Ascending aorta (tissue), 2 donors: ENCODE data around the gene CLMN. TPM values are rescaled to one million over a fixed set of nuclear protein-coding genes. Genes with fewer than 3 reads are reported as not detected.

Experiments
- DNase-seq, 2 donors: peaks; one replicate each; pipeline ENCODE4 v3.0.0-alpha.2; 2019; ENCODE audit warnings: low spot score in 2 of 2
- H3K27ac ChIP-seq, 2 donors: fragments of 200-600 bp; sonication (generic); one replicate each; pipeline ENCODE4 v1.5.1; 2016 to 2017; ENCODE audit warnings: mild to moderate bottlenecking in 1 of 2
- H3K27me3 ChIP-seq: fragments of 200-600 bp; sonication (generic); one replicate; pipeline ENCODE4 v1.5.1; 2017
- H3K36me3 ChIP-seq, 2 donors: fragments of 200-600 bp; sonication (generic); one replicate each; pipeline ENCODE4 v1.5.1; 2016
- H3K4me1 ChIP-seq, 2 donors: fragments of 200-600 bp; sonication (generic); one replicate each; pipeline ENCODE4 v1.5.1; 2016 to 2017; ENCODE audit warnings: mild to moderate bottlenecking in 1 of 2
- H3K4me3 ChIP-seq, 2 donors: fragments of 200-600 bp; sonication (generic); one replicate each; pipeline ENCODE4 v1.5.1; 2016 to 2017; ENCODE audit warnings: mild to moderate bottlenecking in 1 of 2
- H3K9me3 ChIP-seq, 2 donors: fragments of 200-600 bp; sonication (generic); one replicate each; pipeline ENCODE4 v1.5.1; 2016
- CTCF ChIP-seq, 3 experiments: fragments of 200-600 bp in 2 of 3; fragments of 450-650 bp in 1 of 3; sonication (generic) in 2 of 3; IDR thresholded peaks; one replicate each; pipeline ENCODE4 v1.5.1; 2016 to 2019; ENCODE audit warnings: antibody characterized with exemption in 3 of 3, mild to moderate bottlenecking in 1 of 3, moderate library complexity in 1 of 3
- intact Hi-C: fragments of 100-400 bp; cut with DNase I; formaldehyde crosslinking; loops from one replicate; pipeline ENCODE4 v1.15.1; 2023
- total RNA-seq: library from RNA; depleted of rRNA; stranded (reverse); fragments of >200 nt; gene quantifications from one replicate; pipeline ENCODE4 v1.1.0, GENCODE V29; 2016

The CLMN gene
- total RNA-seq, 1 donor from 2014 or later: 4.7 TPM

GRCh38 chr14:95246870-95247269 lies 72.8 kb downstream of the CLMN start:
- no peaks in the 10 kb centered on the region for H3K27me3 ChIP-seq
- intact Hi-C loops: no loop called here
- no peak for DNase-seq

GRCh38 chr14:95245334-95245733 lies 74.4 kb downstream of the CLMN start:
- no peaks in the 10 kb centered on the region for H3K36me3 ChIP-seq
- intact Hi-C loops: no loop called here
- H3K27ac ChIP-seq: no peak overlapping the region
- no peaks in the 10 kb centered on the region for H3K9me3 ChIP-seq
- no peak overlapping the region for H3K4me3 ChIP-seq
- H3K27me3 ChIP-seq: no peaks in the 10 kb centered on the region
- H3K4me1 ChIP-seq: no peaks in the 10 kb centered on the region
- no peak for TF ChIP-seq CTCF (IDR thresholded peaks at IDR 0.05)
- DNase-seq: no peak

More at GRCh38 chr14:95246870-95247269, 72.8 kb downstream of the CLMN start:
- no peak overlapping the region for H3K4me3 ChIP-seq
- TF ChIP-seq CTCF (IDR thresholded peaks at IDR 0.05): no peak
- no peaks in the 10 kb centered on the region for H3K4me1 ChIP-seq
- H3K36me3 ChIP-seq: no peaks in the 10 kb centered on the region
- no peaks in the 10 kb centered on the region for H3K9me3 ChIP-seq
- H3K27ac ChIP-seq: no peak overlapping the region

- H3K27me3 ChIP-seq: no peaks in the 10 kb centered on the region
- no peaks in the 10 kb centered on the region for H3K9me3 ChIP-seq
- H3K27ac ChIP-seq: no peak overlapping the region
- H3K4me1 ChIP-seq: no peaks in the 10 kb centered on the region
- DNase-seq: no peak
- TF ChIP-seq CTCF (IDR thresholded peaks at IDR 0.05): no peak
- H3K36me3 ChIP-seq: no peaks in the 10 kb centered on the region
- intact Hi-C loops: no loop called here
- no peak overlapping the region for H3K4me3 ChIP-seq
Measured at GRCh38 chr14:95244587-95244986, 75.1 kb downstream of the CLMN start.

GRCh38 chr14:95242870-95243269 lies 76.8 kb downstream of the CLMN start:
- no peaks in the 10 kb centered on the region for H3K36me3 ChIP-seq
- H3K9me3 ChIP-seq: no peaks in the 10 kb centered on the region
- DNase-seq: no peak
- H3K4me1 ChIP-seq: no peaks in the 10 kb centered on the region
- TF ChIP-seq CTCF (IDR thresholded peaks at IDR 0.05): no peak
- no peaks in the 10 kb centered on the region for H3K27me3 ChIP-seq
- H3K27ac ChIP-seq: no peak overlapping the region
- intact Hi-C loops: no loop called here
- H3K4me3 ChIP-seq: no peak overlapping the region

GRCh38 chr14:95240859-95241813 lies 78.6 kb downstream of the CLMN start:
- H3K4me3 ChIP-seq: no peak overlapping the region
- H3K27me3 ChIP-seq: no peaks in the 10 kb centered on the region
- intact Hi-C loops: no loop called here
- no peaks in the 10 kb centered on the region for H3K4me1 ChIP-seq
- no peaks in the 10 kb centered on the region for H3K9me3 ChIP-seq
- no peak overlapping the region for H3K27ac ChIP-seq
- no peaks in the 10 kb centered on the region for H3K36me3 ChIP-seq
- no peak for TF ChIP-seq CTCF (IDR thresholded peaks at IDR 0.05)
- DNase-seq: no peak
